ENCODE results near the gene PVR.
"Not testable (repeated sequence)": the region's sequence is repeated elsewhere in the genome, so short reads cannot be mapped to it uniquely, and the experiment has no call there.

The PVR gene

GRCh38 chr19:44702551-44703176 is 59.0 kb downstream of the PVR start:
- DNase-seq: no peak

GRCh38 chr19:44703336-44704078 is 59.8 kb downstream of the PVR start:
- no peak for DNase-seq

GRCh38 chr19:44704982-44705381 is 61.3 kb downstream of the PVR start:
- no peak for DNase-seq

- no peak for DNase-seq
These were observed 61.8 kb downstream of the PVR start for GRCh38 chr19:44705502-44706010.

GRCh38 chr19:44706506-44707236 is 63.0 kb downstream of the PVR start:
- no peak for DNase-seq

GRCh38 chr19:44707794-44708193 is 64.1 kb downstream of the PVR start:
- DNase-seq: no peak

GRCh38 chr19:44708940-44709339 is 65.2 kb downstream of the PVR start:
- DNase-seq: no peak

- not testable (repeated sequence) for DNase-seq
These were observed 65.9 kb downstream of the PVR start for GRCh38 chr19:44709434-44710266.

GRCh38 chr19:44710483-44710882 is 66.8 kb downstream of the PVR start:
- no peak for DNase-seq

GRCh38 chr19:44712864-44713515 is 69.3 kb downstream of the PVR start:
- DNase-seq: no peak

Data from fibroblast of skin of scalp (primary cell).